H9 (cell line): ENCODE measurements around the gene TFCP2. TPM values are rescaled to one million over a fixed set of nuclear protein-coding genes. Genes with fewer than 3 reads are reported as not detected.

ENCODE experiments used
- DNase-seq: peaks from one replicate; pipeline ENCODE4 v3.0.0-alpha.2; 2017
- H2AFZ ChIP-seq: one replicate; pipeline ENCODE4 v1.6.1; 2013; ENCODE audit warnings: mild to moderate bottlenecking, low read length, control low read depth, moderate library complexity
- H2AK5ac ChIP-seq: 2 replicates; pipeline ENCODE4 v1.6.1; 2013; ENCODE audit warnings: low read length, control low read depth, mixed read lengths; ENCODE audit not compliant: insufficient read length
- H2BK120ac ChIP-seq: one replicate; pipeline ENCODE4 v1.6.1; 2013; ENCODE audit warnings: low read depth, mild to moderate bottlenecking, low read length, control low read depth, inconsistent platforms; ENCODE audit not compliant: poor library complexity, severe bottlenecking
- H2BK12ac ChIP-seq: 2 replicates; pipeline ENCODE4 v1.6.1; 2013; ENCODE audit warnings: low read length, control low read depth, mixed read lengths, low read depth; ENCODE audit not compliant: insufficient read length
- H2BK15ac ChIP-seq: 2 replicates; pipeline ENCODE4 v1.6.1; 2013; ENCODE audit warnings: low read depth, low read length, control low read depth
- H2BK20ac ChIP-seq: one replicate; pipeline ENCODE4 v1.6.1; 2013; ENCODE audit warnings: low read depth, mild to moderate bottlenecking, low read length, control low read depth, inconsistent platforms; ENCODE audit not compliant: poor library complexity, severe bottlenecking
- H2BK5ac ChIP-seq: 2 replicates; pipeline ENCODE4 v1.6.1; 2013; ENCODE audit warnings: low read length, control low read depth, mixed read lengths; ENCODE audit not compliant: insufficient read length
- H3K14ac ChIP-seq: 2 replicates; pipeline ENCODE4 v1.6.1; 2013; ENCODE audit warnings: low read length, control low read depth; ENCODE audit not compliant: insufficient read depth
- H3K18ac ChIP-seq: 2 replicates; pipeline ENCODE4 v1.6.1; 2013; ENCODE audit warnings: low read depth, mild to moderate bottlenecking, mixed read lengths, low read length, control low read depth; ENCODE audit not compliant: insufficient read length
- H3K23ac ChIP-seq: 2 replicates; pipeline ENCODE4 v1.6.1; 2013; ENCODE audit warnings: low read length, control low read depth, mixed read lengths, low read depth; ENCODE audit not compliant: insufficient read length
- H3K23me2 ChIP-seq: 2 replicates; pipeline ENCODE4 v1.6.1; 2013; ENCODE audit warnings: low read depth, mild to moderate bottlenecking, mixed read lengths, low read length, control low read depth; ENCODE audit not compliant: insufficient read length, poor library complexity, severe bottlenecking
- H3K27ac ChIP-seq: 2 replicates; pipeline ENCODE4 v1.5.1; 2013; ENCODE audit warnings: low read length, control low read depth, mixed read lengths, low read depth; ENCODE audit not compliant: insufficient read length
- H3K27me3 ChIP-seq: 2 replicates; pipeline ENCODE4 v1.6.1; 2013; ENCODE audit warnings: low read length, control low read depth, inconsistent platforms; ENCODE audit not compliant: insufficient read depth
- H3K4ac ChIP-seq: 2 replicates; pipeline ENCODE4 v1.6.1; 2013; ENCODE audit warnings: low read depth, mild to moderate bottlenecking, control low read depth, inconsistent platforms, low read length, moderate library complexity
- H3K4me1 ChIP-seq: 2 replicates; pipeline ENCODE4 v1.6.1; 2013; ENCODE audit warnings: low read length, control low read depth, inconsistent platforms; ENCODE audit not compliant: insufficient read depth
- H3K4me2 ChIP-seq: 2 replicates; pipeline ENCODE4 v1.6.1; 2013; ENCODE audit warnings: low read length, control low read depth, mixed read lengths; ENCODE audit not compliant: insufficient read length, insufficient read depth
- H3K56ac ChIP-seq: 2 replicates; pipeline ENCODE4 v1.6.1; 2013; ENCODE audit warnings: low read depth, mild to moderate bottlenecking, mixed read lengths, low read length, control low read depth; ENCODE audit not compliant: insufficient read length
- H3K79me1 ChIP-seq: 2 replicates; pipeline ENCODE4 v1.6.1; 2013; ENCODE audit warnings: low read depth, mild to moderate bottlenecking, moderate library complexity, low read length, control low read depth, inconsistent platforms; ENCODE audit not compliant: insufficient read depth, poor library complexity, severe bottlenecking
- H3K79me2 ChIP-seq: 2 replicates; pipeline ENCODE4 v1.6.1; 2013; ENCODE audit warnings: low read length, control low read depth, inconsistent platforms; ENCODE audit not compliant: insufficient read depth
- H3K9ac ChIP-seq: 2 replicates; pipeline ENCODE4 v1.6.1; 2013; ENCODE audit warnings: low read length, control low read depth, mixed read lengths; ENCODE audit not compliant: insufficient read length; ENCODE audit errors: extremely low read depth
- H3K9me3 ChIP-seq: one replicate; pipeline ENCODE4 v1.6.1; 2013; ENCODE audit warnings: low read depth, low read length, inconsistent platforms; ENCODE audit not compliant: control insufficient read depth
- H3T11ph ChIP-seq: one replicate; pipeline ENCODE4 v1.6.1; 2013; ENCODE audit warnings: mild to moderate bottlenecking, low read length, control low read depth, inconsistent platforms
- H4K20me1 ChIP-seq: one replicate; pipeline ENCODE4 v1.6.1; 2013; ENCODE audit not compliant: control insufficient read depth, insufficient read length, insufficient read depth
- H4K5ac ChIP-seq: 2 replicates; pipeline ENCODE4 v1.6.1; 2013; ENCODE audit warnings: low read depth, mild to moderate bottlenecking, mixed read lengths, low read length, control low read depth; ENCODE audit not compliant: insufficient read length
- H4K8ac ChIP-seq: replicated peaks from 2 replicates; pipeline ENCODE4 v1.6.1; 2013; ENCODE audit warnings: low read length, control low read depth, mixed read lengths, low read depth; ENCODE audit not compliant: insufficient read length
- H4K91ac ChIP-seq: 2 replicates; pipeline ENCODE4 v1.6.1; 2013; ENCODE audit warnings: low read depth, mild to moderate bottlenecking, moderate library complexity, mixed read lengths, low read length, control low read depth; ENCODE audit not compliant: insufficient read length
- H3K27ac Mint-ChIP-seq, 3 experiments: 2 replicates in 2 of 3; 3 replicates in 1 of 3; pipeline ENCODE4 v1.8.0; 2020 to 2021; ENCODE audit warnings: mixed read lengths in 3 of 3, mild to moderate bottlenecking in 1 of 3, moderate library complexity in 1 of 3
- H3K27me3 Mint-ChIP-seq: 2 replicates; pipeline ENCODE4 v1.8.0; 2021; ENCODE audit warnings: low read depth, mild to moderate bottlenecking, moderate library complexity, mixed read lengths
- H3K36me3 Mint-ChIP-seq, 3 experiments: 2 replicates in 2 of 3; 3 replicates in 1 of 3; pipeline ENCODE4 v1.8.0; 2020 to 2021; ENCODE audit warnings: low read depth in 3 of 3, mixed read lengths in 3 of 3; ENCODE audit not compliant: insufficient read depth in 1 of 3
- H3K4me1 Mint-ChIP-seq, 2 experiments: 2 replicates each; pipeline ENCODE4 v1.8.0; 2020; ENCODE audit warnings: mixed read lengths in 2 of 2
- H3K4me3 Mint-ChIP-seq, 2 experiments: 2 replicates in 1 of 2; 3 replicates in 1 of 2; pipeline ENCODE4 v1.8.0; 2020 to 2021; ENCODE audit warnings: mild to moderate bottlenecking in 2 of 2, mixed read lengths in 2 of 2, moderate library complexity in 1 of 2
- H3K9me3 Mint-ChIP-seq, 2 experiments: 2 replicates in 1 of 2; 3 replicates in 1 of 2; pipeline ENCODE4 v1.8.0; 2020; ENCODE audit warnings: mild to moderate bottlenecking in 2 of 2, mixed read lengths in 2 of 2, moderate library complexity in 1 of 2
- WGBS: extraction: QIAGEN DNeasy Blood & Tissue Kit; methylation state at CpG from one replicate; pipeline ENCODE4 v1.1.7; 2013; ENCODE audit warnings: missing lambda C conversion rate, low lambda C conversion rate, mixed read lengths; ENCODE audit not compliant: insufficient read length; ENCODE audit errors: extremely low coverage; 5-methylcytosine and 5-hydroxymethylcytosine counted together
- total RNA-seq: library from RNA; stranded (reverse); gene quantifications from 2 replicates; pipeline ENCODE4 v1.2.1, GENCODE V29; 2021
- TF ChIP-seq, protein P1 (sequence below): fragments of 200-600 bp; sonication (generic); conservative IDR thresholded peaks from 3 replicates; pipeline ENCODE4 v1.8.0; 2021; ENCODE audit warnings: antibody characterized with exemption, mild to moderate bottlenecking

TFCP2 gene
- total RNA-seq, 1 experiment from 2014 or later, result 27.1 TPM

- Histone ChIP-seq H3K27ac (no peak overlapping the region), H2BK12ac (no peak overlapping the region), H2BK20ac (no peak overlapping the region), H3K27me3 (no peaks in the 10 kb centered on the region; the same call in 1 of the 2 replicates), H2AFZ (no peak overlapping the region), H4K8ac (no peak overlapping the region), H4K91ac (no peak overlapping the region), H3K56ac (no peak overlapping the region), H3K79me1 (no peaks in the 10 kb centered on the region), H2BK5ac (no peak overlapping the region), H4K20me1 (no peaks in the 10 kb centered on the region), H3K4ac (no peak overlapping the region), H3K4me1 (no peaks in the 10 kb centered on the region), H3K79me2 (no peaks in the 10 kb centered on the region), H4K5ac (no peak overlapping the region), H2AK5ac (no peak overlapping the region), H3K4me2 (no peak overlapping the region), H3K9me3 (no peaks in the 10 kb centered on the region), H3K23ac (no peak overlapping the region), H2BK120ac (no peak overlapping the region), H3K14ac (no peak overlapping the region), H3K9ac (no peak overlapping the region), H3T11ph (no peak overlapping the region), H3K18ac (no peak overlapping the region), H3K23me2 (no peaks in the 10 kb centered on the region), H2BK15ac (no peak overlapping the region)
- no peak for DNase-seq
- WGBS, result no CpG with 5 or more reads among the region's 5 CpGs
- no peaks in the 10 kb centered on the region for H3K36me3 Mint-ChIP-seq
- no peak overlapping the region for H3K4me3 Mint-ChIP-seq
- TF ChIP-seq, protein P1, sequence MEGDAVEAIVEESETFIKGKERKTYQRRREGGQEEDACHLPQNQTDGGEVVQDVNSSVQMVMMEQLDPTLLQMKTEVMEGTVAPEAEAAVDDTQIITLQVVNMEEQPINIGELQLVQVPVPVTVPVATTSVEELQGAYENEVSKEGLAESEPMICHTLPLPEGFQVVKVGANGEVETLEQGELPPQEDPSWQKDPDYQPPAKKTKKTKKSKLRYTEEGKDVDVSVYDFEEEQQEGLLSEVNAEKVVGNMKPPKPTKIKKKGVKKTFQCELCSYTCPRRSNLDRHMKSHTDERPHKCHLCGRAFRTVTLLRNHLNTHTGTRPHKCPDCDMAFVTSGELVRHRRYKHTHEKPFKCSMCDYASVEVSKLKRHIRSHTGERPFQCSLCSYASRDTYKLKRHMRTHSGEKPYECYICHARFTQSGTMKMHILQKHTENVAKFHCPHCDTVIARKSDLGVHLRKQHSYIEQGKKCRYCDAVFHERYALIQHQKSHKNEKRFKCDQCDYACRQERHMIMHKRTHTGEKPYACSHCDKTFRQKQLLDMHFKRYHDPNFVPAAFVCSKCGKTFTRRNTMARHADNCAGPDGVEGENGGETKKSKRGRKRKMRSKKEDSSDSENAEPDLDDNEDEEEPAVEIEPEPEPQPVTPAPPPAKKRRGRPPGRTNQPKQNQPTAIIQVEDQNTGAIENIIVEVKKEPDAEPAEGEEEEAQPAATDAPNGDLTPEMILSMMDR, result no peak
- no peaks in the 10 kb centered on the region for H3K9me3 Mint-ChIP-seq
- peaks cover 13% of the 10 kb centered on the region for H3K27me3 Mint-ChIP-seq
- no peak overlapping the region for H3K27ac Mint-ChIP-seq
- H3K4me1 Mint-ChIP-seq, result peaks cover 3 to 4% of the 10 kb centered on the region in 2 experiments; a peak in 1 of 4 replicates
Measured at GRCh38 chr12:51181558-51181957, 8.6 kb upstream of the TFCP2 start.
